RPMI7951 (cell line): ENCODE data around the gene KRTAP13-2. TPM values are rescaled to one million over a fixed set of nuclear protein-coding genes. Genes with fewer than 3 reads are reported as not detected.

Experiments used
- DNase-seq: peaks from one replicate; pipeline ENCODE4 v3.0.0-alpha.2; 2012; ENCODE audit warnings: low read depth
- total RNA-seq: library from RNA; depleted of rRNA; stranded (reverse); fragments of >200 nt; shearing (Covaris generic); gene quantifications from 2 replicates; pipeline ENCODE4 v1.2.3, GENCODE V29; 2014; rRNA removed

The KRTAP13-2 gene
- not detected in 2 replicates for total RNA-seq

GRCh38 chr21:30372139-30372770, at the start of gene KRTAP13-2:
TSS of gene KRTAP13-2 (minus strand) at chr21:30372271. CDS start at chr21:30372213, 58 bp downstream.
- DNase-seq = peak; percentile 4

GRCh38 chr21:30415993-30416392, 43.9 kb upstream of the KRTAP13-2 start:
- DNase-seq = no peak

GRCh38 chr21:30408782-30409494, 36.9 kb upstream of the KRTAP13-2 start:
- DNase-seq = peak; percentile 2

- no peak for DNase-seq
Observed at GRCh38 chr21:30395731-30396130, 23.7 kb upstream of the KRTAP13-2 start, which contains the start of gene KRTAP13-1. TSS of gene KRTAP13-1 (plus strand) at chr21:30396031. CDS start at chr21:30396087, 56 bp downstream.

GRCh38 chr21:30391492-30392025, 19.5 kb upstream of the KRTAP13-2 start:
- peak; percentile 45 for DNase-seq

GRCh38 chr21:30382201-30382600, 10.1 kb upstream of the KRTAP13-2 start:
- DNase-seq = no peak

- DNase-seq = no peak
Observed at GRCh38 chr21:30355906-30356305, 16.2 kb downstream of the KRTAP13-2 start.

GRCh38 chr21:30354308-30355005, 17.6 kb downstream of the KRTAP13-2 start:
- DNase-seq = peak; percentile 8

GRCh38 chr21:30351534-30351933, 20.5 kb downstream of the KRTAP13-2 start:
- no peak for DNase-seq

- no peak for DNase-seq
Observed at GRCh38 chr21:30349572-30349971, 22.5 kb downstream of the KRTAP13-2 start.

GRCh38 chr21:30348506-30348905, 23.6 kb downstream of the KRTAP13-2 start, which contains the start of gene KRTAP23-1:
TSS of gene KRTAP23-1 (minus strand) at chr21:30348606. CDS start at chr21:30348606, 0 bp downstream.
- DNase-seq = no peak

GRCh38 chr21:30345014-30345413, 27.1 kb downstream of the KRTAP13-2 start:
- no peak for DNase-seq

GRCh38 chr21:30340714-30341573, 31.1 kb downstream of the KRTAP13-2 start:
- DNase-seq = peak; percentile 13

- no peak for DNase-seq
Observed at GRCh38 chr21:30338717-30339116, 33.4 kb downstream of the KRTAP13-2 start.

- DNase-seq = no peak
Observed at GRCh38 chr21:30337772-30338171, 34.3 kb downstream of the KRTAP13-2 start.

- no peak for DNase-seq
Observed at GRCh38 chr21:30337276-30337744, 34.8 kb downstream of the KRTAP13-2 start, which contains the start of gene KRTAP27-1. TSS of gene KRTAP27-1 (minus strand) at chr21:30337694. CDS start at chr21:30337668, 26 bp downstream.

- no peak for DNase-seq
Observed at GRCh38 chr21:30336596-30336995, 35.5 kb downstream of the KRTAP13-2 start.

GRCh38 chr21:30333736-30334135, 38.3 kb downstream of the KRTAP13-2 start:
- no peak for DNase-seq

GRCh38 chr21:30332681-30333080, 39.4 kb downstream of the KRTAP13-2 start:
- no peak for DNase-seq

GRCh38 chr21:30329203-30329875, 42.7 kb downstream of the KRTAP13-2 start:
- DNase-seq = peak; percentile 5
